CD4-positive, alpha-beta T cell (primary cell): ENCODE results near the gene SH2D1A. TPM values are rescaled to one million over a fixed set of nuclear protein-coding genes. Genes with fewer than 3 reads are reported as not detected.

Experiments
- ATAC-seq: fragments of 200-7000 bp; cut with Tn5 transposase; one replicate; pipeline ENCODE4 v1.10.0; 2022; ENCODE audit warnings: mild to moderate bottlenecking; ENCODE audit not compliant: poor library complexity
- CTCF ChIA-PET: fragments of 350-600 bp; sonication (Branson Sonifier 250); formaldehyde crosslinking; loops from one replicate; lab custom pipeline; 2021; ENCODE audit warnings: antibody characterized with exemption, inconsistent platforms; lab: Charles Lee
- POLR2A ChIA-PET: fragments of 350-600 bp; sonication (Branson Sonifier 250); formaldehyde crosslinking; loops from one replicate; lab custom pipeline; 2021; ENCODE audit warnings: antibody characterized with exemption, inconsistent platforms; lab: Charles Lee
- DNase-seq, 14 experiments: peaks; one replicate each; pipeline ENCODE4 v3.0.0-alpha.2; 2013 to 2020; ENCODE audit warnings: mixed read lengths in 2 of 14
- H3K27ac ChIP-seq, 2 donors: one replicate each; pipeline versions ENCODE4 v1.5.1 to v1.7.0; 2013; ENCODE audit warnings: low read length in 2 of 2, low read depth in 1 of 2, mild to moderate bottlenecking in 1 of 2
- H3K27me3 ChIP-seq, 2 experiments: 1 replicate in 1 of 2; 2 replicates in 1 of 2; pipeline versions ENCODE4 v1.6.1 to v1.7.0; 2013; ENCODE audit warnings: low read length in 2 of 2, control low read depth in 1 of 2, mild to moderate bottlenecking in 1 of 2, moderate library complexity in 1 of 2; ENCODE audit not compliant: insufficient read depth in 2 of 2, control insufficient read depth in 1 of 2
- H3K36me3 ChIP-seq: one replicate; pipeline ENCODE4 v1.6.1; 2013; ENCODE audit warnings: low read length, control low read depth; ENCODE audit not compliant: insufficient read depth
- H3K4me1 ChIP-seq: one replicate; pipeline ENCODE4 v1.6.1; 2013; ENCODE audit warnings: low read length, control low read depth; ENCODE audit not compliant: insufficient read depth
- H3K4me3 ChIP-seq: one replicate; pipeline ENCODE4 v1.5.1; 2013; ENCODE audit warnings: mild to moderate bottlenecking, low read length, moderate library complexity
- H3K9me3 ChIP-seq, 2 experiments: 1 replicate in 1 of 2; 2 replicates in 1 of 2; pipeline versions ENCODE4 v1.6.1 to v1.7.0; 2013; ENCODE audit warnings: low read length in 2 of 2, mild to moderate bottlenecking in 2 of 2, control low read depth in 1 of 2, moderate library complexity in 1 of 2; ENCODE audit not compliant: control insufficient read depth in 1 of 2, insufficient read depth in 1 of 2
- H3K27ac Mint-ChIP-seq: one replicate; pipeline ENCODE4 v1.8.0; 2020; ENCODE audit warnings: mixed read lengths
- H3K27me3 Mint-ChIP-seq: one replicate; pipeline ENCODE4 v1.8.0; 2021; ENCODE audit warnings: mixed read lengths
- H3K36me3 Mint-ChIP-seq: one replicate; pipeline ENCODE4 v1.8.0; 2021; ENCODE audit warnings: low read depth, mixed read lengths
- H3K4me1 Mint-ChIP-seq: one replicate; pipeline ENCODE4 v1.8.0; 2021; ENCODE audit warnings: low read depth, mixed read lengths
- H3K4me3 Mint-ChIP-seq: one replicate; pipeline ENCODE4 v1.8.0; 2020; ENCODE audit warnings: mild to moderate bottlenecking, mixed read lengths
- H3K9me3 Mint-ChIP-seq: one replicate; pipeline ENCODE4 v1.8.0; 2020; ENCODE audit warnings: mixed read lengths
- intact Hi-C, 2 experiments: fragments of 100-400 bp; cut with DNase I in 1 of 2; cut with micrococcal nuclease in 1 of 2; formaldehyde crosslinking; loops; one replicate each; pipeline versions ENCODE4 v1.15.1 to v1.9.0; 2023 to 2025; cut with DNase I, micrococcal nuclease
- total RNA-seq, 174 experiments: library from RNA in 2 of 174; stranded (reverse) in 2 of 174; gene quantifications; one replicate each; pipeline ENCODE4 v1.2.3 and lab custom pipeline; 2021 to 2026
- TF ChIP-seq, protein P1 (sequence below): fragments of 200-600 bp; IDR thresholded peaks from one replicate; pipeline ENCODE4 v1.8.0; 2022; ENCODE audit warnings: antibody characterized with exemption, mild to moderate bottlenecking

The SH2D1A gene
- total RNA-seq, 2 experiments from 2014 or later: 39.6 to 41.5 TPM

DNA sequence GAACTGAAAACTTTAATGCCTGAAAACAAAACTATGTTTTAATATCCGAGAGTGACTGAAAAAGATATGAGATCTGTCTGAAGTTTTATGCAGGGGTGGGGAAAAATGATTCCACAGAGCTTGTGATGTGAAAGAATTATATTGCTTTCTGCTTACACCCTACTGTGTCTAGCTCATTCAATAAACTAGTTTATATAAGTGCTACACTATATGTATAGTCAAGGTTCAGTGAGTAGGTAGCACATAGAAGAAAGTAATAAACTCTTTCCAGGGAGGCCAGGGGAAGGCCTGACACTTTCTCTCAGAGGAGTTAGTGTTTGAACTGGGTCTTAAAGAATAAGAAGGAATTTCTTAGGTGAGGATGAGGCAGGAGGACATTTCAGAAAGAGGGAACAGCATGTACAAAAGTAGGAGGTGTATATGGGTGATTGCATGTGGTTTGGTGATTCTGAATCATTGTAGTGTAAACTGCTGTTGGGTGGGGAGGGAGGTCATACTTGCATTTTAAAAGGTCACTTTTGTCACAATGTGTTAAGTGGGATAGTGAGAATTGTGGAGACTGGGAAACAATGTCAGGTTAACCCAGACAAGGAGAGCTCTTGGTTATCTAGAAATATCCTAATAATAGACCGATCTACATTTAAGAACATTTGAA, 39.0 kb upstream of the SH2D1A start:
- DNase-seq: no peak
- intact Hi-C loops: no loop called here
- no peak for ATAC-seq
- Histone ChIP-seq H3K4me1 (no peaks in the 10 kb centered on the region), H3K9me3 (no peaks in the 10 kb centered on the region), H3K36me3 (no peaks in the 10 kb centered on the region), H3K27me3 (no peaks in the 10 kb centered on the region), H3K4me3 (no peak overlapping the region), H3K27ac (no peak overlapping the region)
- POLR2A ChIA-PET: no interaction called here
- Mint-ChIP-seq H3K4me3 (no peak overlapping the region), H3K9me3 (no peaks in the 10 kb centered on the region), H3K27ac (no peak overlapping the region), H3K36me3 (no peaks in the 10 kb centered on the region), H3K4me1 (no peaks in the 10 kb centered on the region), H3K27me3 (no peaks in the 10 kb centered on the region)
- CTCF ChIA-PET: no interaction called here
- TF ChIP-seq, protein P1, sequence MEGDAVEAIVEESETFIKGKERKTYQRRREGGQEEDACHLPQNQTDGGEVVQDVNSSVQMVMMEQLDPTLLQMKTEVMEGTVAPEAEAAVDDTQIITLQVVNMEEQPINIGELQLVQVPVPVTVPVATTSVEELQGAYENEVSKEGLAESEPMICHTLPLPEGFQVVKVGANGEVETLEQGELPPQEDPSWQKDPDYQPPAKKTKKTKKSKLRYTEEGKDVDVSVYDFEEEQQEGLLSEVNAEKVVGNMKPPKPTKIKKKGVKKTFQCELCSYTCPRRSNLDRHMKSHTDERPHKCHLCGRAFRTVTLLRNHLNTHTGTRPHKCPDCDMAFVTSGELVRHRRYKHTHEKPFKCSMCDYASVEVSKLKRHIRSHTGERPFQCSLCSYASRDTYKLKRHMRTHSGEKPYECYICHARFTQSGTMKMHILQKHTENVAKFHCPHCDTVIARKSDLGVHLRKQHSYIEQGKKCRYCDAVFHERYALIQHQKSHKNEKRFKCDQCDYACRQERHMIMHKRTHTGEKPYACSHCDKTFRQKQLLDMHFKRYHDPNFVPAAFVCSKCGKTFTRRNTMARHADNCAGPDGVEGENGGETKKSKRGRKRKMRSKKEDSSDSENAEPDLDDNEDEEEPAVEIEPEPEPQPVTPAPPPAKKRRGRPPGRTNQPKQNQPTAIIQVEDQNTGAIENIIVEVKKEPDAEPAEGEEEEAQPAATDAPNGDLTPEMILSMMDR: no peak

GRCh38 chrX:124325732-124326131, 20.6 kb upstream of the SH2D1A start:
- TF ChIP-seq, protein P1: no peak
- Mint-ChIP-seq H3K4me1 (peaks cover 4% of the 10 kb centered on the region), H3K9me3 (no peaks in the 10 kb centered on the region), H3K27ac (no peak overlapping the region), H3K27me3 (no peaks in the 10 kb centered on the region), H3K4me3 (no peak overlapping the region), H3K36me3 (no peaks in the 10 kb centered on the region)
- ATAC-seq (no peak), DNase-seq (no peak)
- intact Hi-C loops: no loop called here
- Histone ChIP-seq H3K27me3 (no peaks in the 10 kb centered on the region), H3K4me1 (no peaks in the 10 kb centered on the region), H3K36me3 (no peaks in the 10 kb centered on the region), H3K9me3 (no peaks in the 10 kb centered on the region), H3K4me3 (no peak overlapping the region), H3K27ac (no peak overlapping the region)
- POLR2A ChIA-PET: no interaction called here
- CTCF ChIA-PET: no interaction called here

- Histone ChIP-seq H3K4me3 (no peak overlapping the region), H3K4me1 (no peaks in the 10 kb centered on the region), H3K27me3 (no peaks in the 10 kb centered on the region), H3K9me3 (peaks cover 0 to 7% of the 10 kb centered on the region in 2 experiments), H3K36me3 (no peaks in the 10 kb centered on the region), H3K27ac (no peak overlapping the region)
- Mint-ChIP-seq H3K27ac (no peak overlapping the region), H3K27me3 (no peaks in the 10 kb centered on the region), H3K9me3 (no peaks in the 10 kb centered on the region), H3K4me1 (peaks cover 9% of the 10 kb centered on the region), H3K4me3 (no peak overlapping the region), H3K36me3 (no peaks in the 10 kb centered on the region)
- ATAC-seq (no peak), DNase-seq (no peak)
- intact Hi-C loops: no loop called here
- CTCF ChIA-PET: no interaction called here
- POLR2A ChIA-PET: interaction anchor here (1.7 kb wide), 1 partner anchor 9 kb away, joined by 5 read pairs; no protein-coding TSS in a partner anchor
- TF ChIP-seq, protein P1: no peak
Measured at GRCh38 chrX:124328765-124329164, 17.6 kb upstream of the SH2D1A start.
